Occipital lobe (tissue), 1 donor: ENCODE results near the gene UNC13D. TPM values are rescaled to one million over a fixed set of nuclear protein-coding genes. Genes with fewer than 3 reads are reported as not detected.

Experiments used
- total RNA-seq: library from RNA; depleted of rRNA; stranded (reverse); fragments of >200 nt; gene quantifications from one replicate; pipeline ENCODE4 v1.2.3, GENCODE V29; 2014

The UNC13D gene
- total RNA-seq, 1 donor from 2014 or later, result 1.1 TPM

Other genes with a start within 250 kb of the UNC13D start
- gene SMIM5, start 211.0 kb downstream of the UNC13D start, total RNA-seq, result 0.47 TPM
- gene RECQL5, start 177.2 kb downstream of the UNC13D start, total RNA-seq, result 9.8 TPM
- gene SAP30BP, start 177.1 kb downstream of the UNC13D start, total RNA-seq, result 34.0 TPM
- 2.7 TPM for gene ITGB4, start 122.9 kb downstream of the UNC13D start, total RNA-seq
- 11.4 TPM for gene GALK1, start 79.2 kb downstream of the UNC13D start, total RNA-seq
- gene UNK, start 59.6 kb downstream of the UNC13D start, total RNA-seq, result 29.2 TPM
- gene WBP2, start 10.9 kb upstream of the UNC13D start, total RNA-seq, result 25.9 TPM
- 12.3 TPM for gene TRIM47, start 34.2 kb upstream of the UNC13D start, total RNA-seq
- gene TRIM65, start 52.5 kb upstream of the UNC13D start, total RNA-seq, result 11.9 TPM
- gene MRPL38, start 60.5 kb upstream of the UNC13D start, total RNA-seq, result 30.7 TPM
- gene FBF1, start 96.6 kb upstream of the UNC13D start, total RNA-seq, result 10.1 TPM
- gene ACOX1, start 134.8 kb upstream of the UNC13D start, total RNA-seq, result 94.1 TPM
- gene TEN1, start 134.8 kb upstream of the UNC13D start, total RNA-seq, result 7.3 TPM
- 0.78 TPM for gene CDK3, start 156.5 kb upstream of the UNC13D start, total RNA-seq
- not detected for gene EVPL, start 182.9 kb upstream of the UNC13D start, total RNA-seq
- gene SRP68, start 228.1 kb upstream of the UNC13D start, total RNA-seq, result 17.0 TPM
- not detected for gene GALR2, start 230.4 kb upstream of the UNC13D start, total RNA-seq
- gene ZACN, start 234.8 kb upstream of the UNC13D start, total RNA-seq, result not detected